ENCODE measurements around the gene OSBPL3.

Gene OSBPL3

DNA sequence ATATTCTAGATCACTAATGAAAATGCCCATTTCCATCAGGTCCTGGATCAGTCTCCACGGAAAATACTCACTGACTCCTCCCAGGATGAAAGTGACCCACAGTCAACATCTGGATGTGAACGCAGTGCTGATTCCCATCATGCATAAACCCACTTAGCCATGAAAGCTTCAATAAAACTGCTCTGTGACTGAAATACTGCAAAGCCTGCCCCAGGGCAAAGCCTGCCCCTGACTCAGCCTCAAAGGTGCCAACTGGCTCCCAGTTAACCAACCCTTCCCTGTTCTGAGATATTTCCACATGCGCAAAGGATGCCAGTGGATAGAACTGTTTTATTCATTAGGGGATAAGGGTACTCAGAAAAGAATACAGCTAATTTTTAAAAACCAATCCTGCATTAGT lies 24.0 kb downstream of the OSBPL3 start:
- H3K4me3 ChIP-seq (replicated peaks; ENCODE audit: low read depth, low read length): no peak overlapping the region
- DNase-seq (ENCODE audit: low read depth): no peak
- TF ChIP-seq, protein P1, sequence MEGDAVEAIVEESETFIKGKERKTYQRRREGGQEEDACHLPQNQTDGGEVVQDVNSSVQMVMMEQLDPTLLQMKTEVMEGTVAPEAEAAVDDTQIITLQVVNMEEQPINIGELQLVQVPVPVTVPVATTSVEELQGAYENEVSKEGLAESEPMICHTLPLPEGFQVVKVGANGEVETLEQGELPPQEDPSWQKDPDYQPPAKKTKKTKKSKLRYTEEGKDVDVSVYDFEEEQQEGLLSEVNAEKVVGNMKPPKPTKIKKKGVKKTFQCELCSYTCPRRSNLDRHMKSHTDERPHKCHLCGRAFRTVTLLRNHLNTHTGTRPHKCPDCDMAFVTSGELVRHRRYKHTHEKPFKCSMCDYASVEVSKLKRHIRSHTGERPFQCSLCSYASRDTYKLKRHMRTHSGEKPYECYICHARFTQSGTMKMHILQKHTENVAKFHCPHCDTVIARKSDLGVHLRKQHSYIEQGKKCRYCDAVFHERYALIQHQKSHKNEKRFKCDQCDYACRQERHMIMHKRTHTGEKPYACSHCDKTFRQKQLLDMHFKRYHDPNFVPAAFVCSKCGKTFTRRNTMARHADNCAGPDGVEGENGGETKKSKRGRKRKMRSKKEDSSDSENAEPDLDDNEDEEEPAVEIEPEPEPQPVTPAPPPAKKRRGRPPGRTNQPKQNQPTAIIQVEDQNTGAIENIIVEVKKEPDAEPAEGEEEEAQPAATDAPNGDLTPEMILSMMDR (IDR thresholded peaks at IDR 0.05; ENCODE audit: low read length, missing control alignments): no peak

DNA sequence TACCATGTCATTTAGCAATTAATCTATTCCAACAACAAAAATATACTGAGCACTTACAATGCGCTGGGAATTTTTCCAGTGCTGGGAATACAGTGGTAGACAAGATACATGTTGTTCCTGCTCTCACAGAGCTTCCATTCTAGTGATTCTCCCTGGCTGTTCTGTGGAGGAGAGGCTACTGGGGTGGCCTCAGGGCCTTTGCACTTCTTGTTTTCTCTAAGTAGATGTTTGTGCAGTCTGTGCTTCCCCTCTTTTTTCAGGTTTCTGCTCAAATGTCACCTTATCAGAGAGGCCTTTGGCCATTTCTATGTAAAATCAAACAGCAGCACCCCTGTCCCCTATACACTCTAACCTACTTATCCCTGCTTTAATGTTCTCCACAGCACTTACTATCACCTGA lies 24.7 kb downstream of the OSBPL3 start:
- no peak for DNase-seq (ENCODE audit: low read depth)
- TF ChIP-seq, protein P1 (IDR thresholded peaks at IDR 0.05; ENCODE audit: low read length, missing control alignments): no peak
- no peak overlapping the region for H3K4me3 ChIP-seq (replicated peaks; ENCODE audit: low read depth, low read length)

DNA sequence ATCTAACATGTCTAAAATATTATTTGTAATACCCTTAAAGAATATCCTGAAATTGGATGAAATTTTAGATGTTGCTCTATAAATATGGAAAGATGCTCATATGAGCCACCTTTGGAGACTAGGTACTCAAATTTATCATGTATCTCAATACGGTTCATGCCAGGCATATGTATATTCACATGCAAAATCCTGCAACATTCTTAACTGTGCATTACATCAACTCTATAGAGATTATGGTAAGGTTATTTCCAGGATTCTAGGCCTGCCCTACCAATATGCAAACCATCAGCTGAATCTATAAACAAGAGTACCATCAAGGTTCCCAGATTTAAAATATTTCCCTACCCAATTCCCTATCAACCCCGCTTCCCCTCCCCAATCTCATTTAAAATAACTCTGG lies 27.5 kb downstream of the OSBPL3 start:
- TF ChIP-seq, protein P1 (IDR thresholded peaks at IDR 0.05; ENCODE audit: low read length, missing control alignments): no peak
- DNase-seq (ENCODE audit: low read depth): no peak
- no peak overlapping the region for H3K4me3 ChIP-seq (replicated peaks; ENCODE audit: low read depth, low read length)

DNA sequence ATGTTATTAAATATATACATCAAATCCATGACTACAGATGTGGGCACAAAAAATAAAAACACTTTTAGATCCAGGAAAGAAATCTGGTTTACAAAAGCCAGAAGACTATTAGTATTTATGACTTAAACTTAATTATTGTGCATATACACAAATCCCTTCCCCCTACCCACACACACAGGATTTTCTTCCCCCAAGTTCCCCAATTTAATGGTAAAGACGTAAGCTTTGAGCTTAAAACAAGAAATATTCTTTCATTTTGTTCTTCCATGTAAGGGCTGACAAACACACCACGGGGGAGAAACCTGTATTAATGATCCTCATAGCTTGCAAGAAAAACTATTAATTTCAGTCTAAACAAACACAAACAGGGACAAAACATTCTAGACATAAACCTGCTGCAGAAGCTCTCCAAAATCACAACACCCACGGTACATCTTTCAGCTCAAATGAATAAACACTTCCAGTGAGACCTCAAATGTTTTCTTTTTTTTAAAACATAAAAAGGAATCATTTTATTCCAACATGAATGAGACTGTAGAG lies 28.5 kb downstream of the OSBPL3 start:
- no peak for DNase-seq (ENCODE audit: low read depth)
- no peak overlapping the region for H3K4me3 ChIP-seq (replicated peaks; ENCODE audit: low read depth, low read length)
- TF ChIP-seq, protein P1 (IDR thresholded peaks at IDR 0.05; ENCODE audit: low read length, missing control alignments): no peak

DNA sequence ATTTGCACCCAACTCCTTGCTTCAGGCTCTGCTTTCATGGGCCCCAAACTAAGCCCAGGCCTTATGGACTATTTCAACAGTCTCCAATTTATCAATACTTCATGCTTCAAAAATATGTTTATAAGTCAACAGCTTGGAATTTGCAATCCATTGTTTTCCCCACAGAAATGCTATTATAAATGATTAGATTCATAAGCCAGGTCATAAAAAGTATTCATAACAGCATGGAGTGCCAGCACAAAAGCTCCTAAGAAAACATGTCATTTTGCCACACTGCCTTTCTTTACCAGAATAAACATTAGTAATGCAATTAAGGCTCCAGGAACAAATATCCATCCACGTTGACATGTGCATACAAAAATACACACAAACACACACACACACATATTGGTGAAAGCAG lies 30.1 kb downstream of the OSBPL3 start:
- TF ChIP-seq, protein P1 (IDR thresholded peaks at IDR 0.05; ENCODE audit: low read length, missing control alignments): no peak
- DNase-seq (ENCODE audit: low read depth): no peak
- H3K4me3 ChIP-seq (replicated peaks; ENCODE audit: low read depth, low read length): no peak overlapping the region

DNA sequence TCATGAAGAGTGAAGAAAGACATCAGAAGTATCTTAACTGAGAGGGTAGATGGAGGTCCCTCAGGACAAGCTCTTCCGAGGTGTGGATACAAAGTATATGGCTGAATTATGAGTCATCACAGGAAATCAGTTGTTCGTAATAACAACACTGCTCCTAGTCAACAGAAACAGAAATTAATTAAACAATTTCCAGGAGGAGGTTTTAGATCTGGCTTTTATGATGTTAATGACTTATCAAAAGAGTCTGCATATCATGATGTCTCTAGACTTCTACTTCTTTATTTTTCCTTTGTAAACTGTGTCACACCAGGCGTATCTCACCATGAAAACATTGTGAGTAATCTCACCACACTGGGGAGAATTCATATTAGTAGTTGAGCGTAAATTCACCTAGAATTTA lies 31.2 kb downstream of the OSBPL3 start:
- TF ChIP-seq, protein P1 (IDR thresholded peaks at IDR 0.05; ENCODE audit: low read length, missing control alignments): no peak
- no peak overlapping the region for H3K4me3 ChIP-seq (replicated peaks; ENCODE audit: low read depth, low read length)
- DNase-seq (ENCODE audit: low read depth): peak; percentile 25

DNA sequence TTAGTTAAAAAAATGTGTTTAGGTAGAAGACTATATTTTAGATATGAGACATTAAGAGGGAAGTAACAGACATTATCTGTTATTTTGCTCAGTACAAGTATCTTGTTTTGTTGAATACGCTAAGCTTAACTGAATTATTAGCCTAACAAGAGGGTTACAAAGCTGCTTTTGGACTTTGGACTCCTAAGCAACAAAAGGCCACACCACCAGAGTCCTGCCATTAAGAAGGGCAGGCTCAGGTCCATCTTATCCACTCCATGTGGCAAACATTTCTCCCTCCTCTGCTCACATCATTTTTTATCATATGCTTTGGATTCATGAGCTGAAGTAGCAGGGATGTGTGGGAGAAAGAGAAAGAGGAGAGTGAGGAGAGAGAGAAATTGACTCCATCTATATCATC lies 33.5 kb downstream of the OSBPL3 start:
- DNase-seq (ENCODE audit: low read depth): no peak
- no peak overlapping the region for H3K4me3 ChIP-seq (replicated peaks; ENCODE audit: low read depth, low read length)
- TF ChIP-seq, protein P1 (IDR thresholded peaks at IDR 0.05; ENCODE audit: low read length, missing control alignments): no peak

All from fibroblast of pulmonary artery (primary cell).